Esophagus mucosa (tissue), 1 donor: ENCODE results near the gene IQCK. TPM values are rescaled to one million over a fixed set of nuclear protein-coding genes. Genes with fewer than 3 reads are reported as not detected.
A peak's percentile ranks its signal among the peaks of the same experiment; 100 is the strongest.
"Not testable (repeated sequence)": the region's sequence is repeated elsewhere in the genome, so short reads cannot be mapped to it uniquely, and the experiment has no call there.

Source experiments
- ATAC-seq: fragments of 200-7000 bp; cut with Tn5 transposase; one replicate; pipeline ENCODE4 v1.9.1; 2020
- total RNA-seq: library from RNA; stranded (reverse); gene quantifications from one replicate; pipeline ENCODE4 v1.2.4, GENCODE V29; 2023
- donor health status: DM: yes; HTN: yes; CAD: no.

Gene IQCK
- total RNA-seq, 1 donor from 2014 or later: 4.7 TPM

DNA sequence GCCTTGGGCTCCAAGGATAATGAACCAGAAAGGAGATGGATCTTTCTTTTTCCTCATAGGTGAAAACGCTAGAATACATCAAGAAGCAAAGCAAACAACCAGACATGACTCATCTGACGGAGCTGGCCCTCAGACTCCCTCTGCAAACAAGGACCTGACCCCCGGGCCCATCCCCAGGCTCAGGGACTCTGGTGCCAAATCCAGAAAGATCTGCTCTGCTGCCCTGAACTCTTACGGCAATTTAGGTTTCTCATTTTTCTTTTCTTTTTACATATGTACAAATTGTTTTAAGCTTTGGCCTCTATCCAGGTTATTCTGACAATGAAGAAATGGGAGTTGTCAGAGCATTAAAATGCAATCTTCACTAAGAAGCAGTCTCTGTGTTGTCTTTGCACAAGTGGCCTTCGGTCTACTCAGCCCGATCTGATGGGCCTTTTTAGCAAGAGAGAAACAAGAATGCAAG lies 17.7 kb upstream of the IQCK start:
- peak; percentile 72 for ATAC-seq

- ATAC-seq: no peak
Measured at GRCh38 chr16:19701091-19701490, 17.0 kb upstream of the IQCK start.

DNA sequence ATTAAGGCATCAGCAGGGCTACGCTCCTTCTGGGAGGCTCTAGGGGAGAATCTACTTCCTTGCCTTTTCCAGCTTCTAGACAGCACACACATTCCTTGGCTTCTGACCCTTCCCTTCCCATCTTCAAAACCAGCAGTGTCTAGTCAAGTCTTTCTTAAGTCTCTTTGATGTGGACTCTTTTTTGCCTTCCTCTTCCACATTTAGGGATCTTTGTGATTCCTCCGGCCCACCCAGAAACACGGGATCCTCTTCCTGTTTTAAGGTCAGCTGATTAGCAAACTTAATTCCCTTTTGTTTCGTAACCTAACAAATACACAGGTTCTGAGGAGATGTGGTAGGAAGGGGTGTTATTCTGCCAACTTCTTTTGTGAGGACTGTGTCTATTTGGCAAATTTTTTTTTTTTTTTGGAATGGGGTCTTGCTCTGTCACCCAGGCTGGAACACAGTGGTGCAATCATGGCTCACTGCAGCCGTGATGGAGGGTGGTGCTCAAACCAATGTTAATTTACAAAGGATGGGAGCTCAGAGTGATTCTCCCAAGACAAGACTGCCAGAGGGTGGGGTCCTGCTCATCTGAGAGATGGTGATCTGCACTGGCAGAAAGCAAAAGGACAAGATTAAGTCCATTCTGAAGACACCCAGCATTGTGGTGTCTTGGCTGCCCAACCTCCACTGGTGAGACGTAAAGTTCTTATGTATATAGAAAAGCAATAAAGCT lies 14.7 kb upstream of the IQCK start:
- ATAC-seq: no peak

DNA sequence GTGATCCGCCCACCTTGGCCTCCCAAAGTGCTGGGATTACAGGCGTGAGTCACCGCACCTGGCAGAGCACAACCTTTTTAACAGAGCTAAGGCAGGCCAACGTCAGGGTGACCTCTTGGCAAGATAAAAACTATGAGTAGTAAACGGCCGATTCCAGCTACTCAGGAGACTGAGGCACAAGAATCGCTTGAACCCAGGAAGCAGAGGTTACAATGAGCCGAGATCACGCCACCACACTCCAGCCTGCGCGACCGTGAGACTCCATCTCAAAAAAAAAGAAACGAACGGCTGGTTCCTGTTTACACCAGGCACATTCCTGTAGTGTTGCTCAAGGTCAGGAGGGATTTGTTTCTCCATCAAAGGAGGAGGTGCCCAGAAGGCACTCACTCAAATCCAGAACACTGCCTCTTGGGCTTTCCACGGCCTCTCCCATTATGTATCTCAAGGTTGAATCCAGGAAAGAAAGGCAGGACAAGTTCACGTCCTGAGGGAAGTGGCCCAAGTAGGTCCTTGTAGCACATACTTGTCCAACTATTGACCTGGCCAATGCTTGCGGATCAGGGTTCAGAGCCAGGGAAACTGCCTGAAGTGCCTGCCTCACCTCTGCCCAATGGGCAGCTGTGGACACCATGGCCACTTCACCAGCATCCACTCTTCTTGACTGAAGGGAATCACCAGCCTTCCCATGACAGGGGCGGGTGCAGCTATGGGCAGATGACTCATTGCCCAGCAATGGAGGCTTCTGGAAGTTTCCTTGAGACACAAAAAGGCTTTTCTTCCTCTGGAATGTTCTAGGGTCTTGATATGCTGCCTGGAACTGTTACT lies 13.5 kb upstream of the IQCK start:
- ATAC-seq: peak; percentile 53

- no peak for ATAC-seq
Measured at GRCh38 chr16:19705146-19705501, 12.9 kb upstream of the IQCK start.

DNA sequence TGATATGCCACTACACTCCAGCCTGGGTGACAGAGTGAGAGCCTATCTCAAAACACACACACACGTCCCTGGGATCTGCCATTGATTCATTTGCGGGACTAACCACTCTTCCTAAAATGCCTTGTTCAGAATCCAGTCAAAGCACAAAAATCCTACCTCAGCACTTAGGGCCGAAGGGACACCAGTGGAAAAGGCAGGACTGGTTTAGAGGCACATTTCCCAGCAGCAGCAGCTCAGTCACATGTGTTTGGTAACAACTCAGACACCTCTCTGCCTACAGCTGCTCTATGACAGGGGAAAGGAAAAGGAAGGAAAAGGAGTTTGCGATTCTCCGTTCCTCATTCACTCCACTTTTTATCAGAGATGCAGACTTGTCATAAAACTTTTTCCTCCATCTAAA lies 12.2 kb upstream of the IQCK start:
- ATAC-seq: no peak

- no peak for ATAC-seq
Measured at GRCh38 chr16:19706846-19707245, 11.2 kb upstream of the IQCK start.

- ATAC-seq: no peak
Measured at GRCh38 chr16:19707569-19708295, 10.3 kb upstream of the IQCK start.

GRCh38 chr16:19708296-19709205 lies 9.5 kb upstream of the IQCK start:
- no peak for ATAC-seq

GRCh38 chr16:19709381-19710136 lies 8.5 kb upstream of the IQCK start:
- no peak for ATAC-seq

GRCh38 chr16:19710191-19710908 lies 7.7 kb upstream of the IQCK start:
- no peak for ATAC-seq

DNA sequence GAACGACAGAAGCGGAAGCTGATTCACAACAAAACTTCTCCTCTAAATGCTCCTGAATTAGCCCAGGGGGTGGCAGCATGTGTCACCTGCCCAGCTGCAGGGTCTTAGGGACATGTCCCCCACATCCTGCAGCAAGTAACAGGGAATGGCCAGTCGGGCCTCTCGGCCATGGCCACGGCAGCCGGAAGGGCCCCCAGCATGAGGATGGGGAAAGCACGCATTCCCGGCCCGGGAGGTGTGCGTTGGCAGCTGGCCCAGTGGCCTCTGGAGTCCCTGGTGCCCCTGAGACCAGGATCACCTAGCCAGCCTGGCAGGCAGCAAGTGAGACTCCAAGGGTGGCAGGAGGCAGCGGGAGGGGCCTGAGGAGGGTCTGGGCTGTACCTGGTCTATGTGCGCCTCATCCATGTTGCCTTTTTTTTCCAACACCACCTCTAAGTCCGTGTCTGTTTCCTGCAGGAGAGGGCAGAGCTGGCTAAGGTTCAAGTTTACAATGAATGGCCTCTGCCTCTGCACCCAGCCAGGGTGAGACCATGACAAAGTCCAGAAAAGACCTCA lies 7.0 kb upstream of the IQCK start:
- no peak for ATAC-seq

DNA sequence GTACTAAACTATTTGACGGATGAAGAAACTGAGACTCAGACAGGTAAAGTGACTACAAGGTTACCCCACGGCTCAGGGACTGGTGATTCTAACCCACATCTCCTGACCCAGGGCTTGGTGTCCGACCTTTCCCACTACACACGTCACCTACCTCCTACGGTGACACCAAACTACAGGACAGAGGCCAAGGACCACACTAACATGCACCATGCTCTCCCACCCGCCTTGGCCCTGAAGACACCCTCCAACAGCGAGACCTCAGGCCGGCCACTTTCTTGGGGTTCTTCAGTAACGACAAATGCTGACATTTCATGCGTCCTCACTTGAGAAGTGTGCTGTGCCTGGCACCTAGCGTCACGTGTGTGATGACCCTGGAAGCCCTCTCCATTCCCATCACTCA lies 6.4 kb upstream of the IQCK start:
- no peak for ATAC-seq

GRCh38 chr16:19712418-19713058 lies 5.5 kb upstream of the IQCK start:
- ATAC-seq: no peak

GRCh38 chr16:19713697-19714096 lies 4.4 kb upstream of the IQCK start:
- ATAC-seq: no peak

GRCh38 chr16:19715566-19715965 lies 2.5 kb upstream of the IQCK start:
- peak; percentile 68 for ATAC-seq

DNA sequence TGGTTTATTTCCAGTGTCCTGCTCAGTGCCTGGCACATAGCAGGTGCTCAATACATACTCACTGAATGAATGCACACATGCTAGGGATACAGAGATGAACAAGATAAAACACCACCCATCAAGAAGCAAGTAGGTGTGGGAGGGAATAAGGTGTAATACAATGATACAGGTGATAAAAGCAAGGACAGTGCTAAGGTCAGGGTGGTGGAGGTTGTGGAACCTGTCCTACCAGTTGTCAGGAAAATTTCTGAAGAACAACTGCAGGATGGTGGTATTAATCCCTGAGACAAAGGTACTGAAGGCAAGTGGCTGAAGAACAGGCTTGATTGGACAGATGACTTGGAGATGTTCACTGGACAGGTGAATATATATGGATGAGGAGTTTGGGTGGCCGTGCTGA lies 1.9 kb upstream of the IQCK start:
- peak; percentile 68 for ATAC-seq

DNA sequence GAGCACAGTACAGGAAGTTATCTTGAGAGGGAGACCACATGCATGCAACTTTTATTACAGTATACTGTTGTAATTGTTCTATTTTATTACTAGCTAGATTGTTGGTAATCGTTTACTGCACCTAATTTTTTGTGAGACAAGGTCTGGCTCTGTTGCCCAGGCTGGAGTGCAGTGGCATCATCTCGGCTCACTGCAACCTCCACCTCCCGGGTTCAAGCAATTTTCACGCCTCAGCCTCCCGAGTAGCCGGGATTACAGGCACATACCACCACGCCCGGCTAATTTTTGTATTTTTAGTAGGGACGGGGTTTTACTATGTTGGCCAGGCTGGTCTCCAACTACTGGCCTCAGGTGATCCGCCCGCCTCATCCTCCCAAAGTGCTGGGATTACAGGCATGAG lies 1.3 kb upstream of the IQCK start:
- not testable (repeated sequence) for ATAC-seq

- no peak for ATAC-seq
Measured at GRCh38 chr16:19717314-19717713, 757 bp upstream of the IQCK start.

GRCh38 chr16:19718624-19718965 lies 524 bp downstream of the IQCK start:
- no peak for ATAC-seq
